NCI-H82 treated with DMSO at 0.1 percent for 48 hours (cell line): ENCODE data around the gene ZBTB8A.
"Not testable (repeated sequence)": the region's sequence is repeated elsewhere in the genome, so short reads cannot be mapped to it uniquely, and the experiment has no call there.

ENCODE experiments used
- DNase-seq: peaks from one replicate; lab custom pipeline; 2025; ENCODE audit not compliant: unreplicated experiment; lab: John Stamatoyannopoulos, UW

ZBTB8A gene

GRCh38 chr1:32536117-32536516 is 3.1 kb upstream of the ZBTB8A start:
- no peak for DNase-seq

GRCh38 chr1:32536764-32537163 is 2.5 kb upstream of the ZBTB8A start:
- no peak for DNase-seq

GRCh38 chr1:32539584-32540571 is 651 bp downstream of the ZBTB8A start:
- no peak for DNase-seq

GRCh38 chr1:32540605-32541004 is 1.4 kb downstream of the ZBTB8A start:
- DNase-seq: no peak

- DNase-seq: no peak
Measured at GRCh38 chr1:32541064-32541566, 1.9 kb downstream of the ZBTB8A start.

- no peak for DNase-seq
Measured at GRCh38 chr1:32546611-32547010, 7.4 kb downstream of the ZBTB8A start.

- DNase-seq: no peak
Measured at GRCh38 chr1:32549616-32550015, 10.4 kb downstream of the ZBTB8A start.

GRCh38 chr1:32554288-32554687 is 15.1 kb downstream of the ZBTB8A start:
- DNase-seq: no peak

GRCh38 chr1:32557035-32557434 is 17.8 kb downstream of the ZBTB8A start:
- not testable (repeated sequence) for DNase-seq

- DNase-seq: no peak
Measured at GRCh38 chr1:32557812-32558211, 18.6 kb downstream of the ZBTB8A start.

- DNase-seq: no peak
Measured at GRCh38 chr1:32568929-32569328, 29.7 kb downstream of the ZBTB8A start.

- DNase-seq: no peak
Measured at GRCh38 chr1:32580348-32581017, 41.3 kb downstream of the ZBTB8A start.

- DNase-seq: no peak
Measured at GRCh38 chr1:32592943-32593342, 53.7 kb downstream of the ZBTB8A start.

GRCh38 chr1:32600034-32600433 is 60.8 kb downstream of the ZBTB8A start:
- DNase-seq: no peak

- DNase-seq: no peak
Measured at GRCh38 chr1:32605711-32606424, 66.6 kb downstream of the ZBTB8A start.

- no peak for DNase-seq
Measured at GRCh38 chr1:32606565-32607371, 67.5 kb downstream of the ZBTB8A start.

GRCh38 chr1:32609180-32609579 is 70.0 kb downstream of the ZBTB8A start:
- DNase-seq: no peak

GRCh38 chr1:32611859-32612188 is 72.6 kb downstream of the ZBTB8A start:
- DNase-seq: no peak

GRCh38 chr1:32612189-32612881 is 73.1 kb downstream of the ZBTB8A start:
- DNase-seq: peak; percentile 45

GRCh38 chr1:32613472-32613871 is 74.2 kb downstream of the ZBTB8A start:
- DNase-seq: no peak
